PFSK-1 (cell line): ENCODE results near the gene CLIC5.

Experiments used
- FOXP2 ChIP-seq: optimal IDR thresholded peaks from 2 replicates; pipeline ENCODE3; 2011; ENCODE audit warnings: borderline replicate concordance, control low read depth, inconsistent platforms; ENCODE audit not compliant: insufficient read depth; ENCODE audit errors: extremely low read length, extremely low read depth
- POLR2AphosphoS5 ChIP-seq: IDR thresholded peaks from 2 replicates; pipeline ENCODE4 v1.6.1; 2012; ENCODE audit warnings: low read depth, mild to moderate bottlenecking, control low read depth, low read length, moderate library complexity
- REST ChIP-seq, 2 experiments: IDR thresholded peaks; 2 replicates each; pipeline versions ENCODE4 v1.6.1 to v1.8.0; 2011 to 2012; ENCODE audit warnings: low read depth in 2 of 2, low read length in 2 of 2, control low read depth in 1 of 2, inconsistent platforms in 1 of 2, mild to moderate bottlenecking in 1 of 2, moderate library complexity in 1 of 2; ENCODE audit not compliant: insufficient read depth in 1 of 2
- SIN3A ChIP-seq: IDR thresholded peaks from 2 replicates; pipeline ENCODE4 v1.6.1; 2012; ENCODE audit warnings: mild to moderate bottlenecking, low read length, moderate library complexity, borderline replicate concordance; ENCODE audit not compliant: insufficient read depth
- TAF1 ChIP-seq: IDR thresholded peaks from 2 replicates; pipeline ENCODE4 v1.6.1; 2012; ENCODE audit warnings: low read length, control low read depth, borderline replicate concordance; ENCODE audit not compliant: insufficient read depth

The CLIC5 gene

DNA sequence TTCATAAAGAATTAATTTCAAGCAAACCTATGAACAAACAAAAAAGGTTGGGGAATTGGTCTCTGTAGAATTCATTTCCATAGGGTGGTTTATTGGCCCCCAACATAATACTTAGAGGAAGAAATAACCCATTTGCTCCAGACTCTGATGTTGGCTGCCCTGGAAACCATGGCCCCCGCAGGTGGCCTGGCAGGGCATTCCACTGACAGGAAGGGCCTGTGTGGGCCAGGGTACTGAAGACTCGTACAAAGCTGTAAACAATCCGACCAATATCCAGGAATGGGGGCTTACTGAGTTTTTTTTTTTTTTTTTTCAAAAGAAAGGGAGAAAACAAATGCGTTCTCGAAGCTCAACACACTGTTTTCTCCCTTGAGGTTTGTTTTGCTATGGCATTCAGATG is 59.5 kb downstream of the CLIC5 start:
- TF ChIP-seq REST (IDR thresholded peaks at IDR 0.05; ENCODE audit: insufficient read depth in 1 of 2, low read depth in 2 of 2, low read length in 2 of 2): no peak
- no peak for TF ChIP-seq FOXP2
- TF ChIP-seq SIN3A: no peak
- no peak for TF ChIP-seq TAF1
- no peak for TF ChIP-seq POLR2AphosphoS5

GRCh38 chr6:45955597-45955996 is 60.1 kb downstream of the CLIC5 start:
- TF ChIP-seq SIN3A: no peak
- no peak for TF ChIP-seq FOXP2
- no peak for TF ChIP-seq POLR2AphosphoS5

- TF ChIP-seq FOXP2 (no peak), SIN3A (no peak), REST (IDR thresholded peaks at IDR 0.05; ENCODE audit: insufficient read depth in 1 of 2, low read depth in 2 of 2, low read length in 2 of 2) (no peak), POLR2AphosphoS5 (no peak), TAF1 (no peak)
Measured at GRCh38 chr6:45952546-45952945, 63.1 kb downstream of the CLIC5 start.

DNA sequence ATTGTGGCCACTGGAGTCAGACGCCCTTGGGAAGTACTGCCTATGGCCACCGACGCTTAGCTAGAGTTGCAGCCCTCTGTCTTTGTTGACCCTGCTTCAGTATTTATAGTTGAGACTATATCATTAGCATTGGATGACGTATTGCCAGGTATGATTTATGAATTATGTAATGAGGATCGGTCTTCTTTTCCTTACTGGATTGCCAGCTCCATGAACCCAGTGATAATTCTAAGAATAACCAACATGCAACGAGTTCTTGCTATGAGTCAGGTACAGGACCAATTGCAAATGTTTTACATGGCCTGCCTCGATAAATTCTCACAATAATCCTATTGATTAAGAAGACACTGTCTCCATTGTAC is 63.5 kb downstream of the CLIC5 start:
- TF ChIP-seq REST (IDR thresholded peaks at IDR 0.05; ENCODE audit: insufficient read depth in 1 of 2, low read depth in 2 of 2, low read length in 2 of 2) (no peak), TAF1 (no peak), FOXP2 (no peak), POLR2AphosphoS5 (no peak), SIN3A (no peak)

DNA sequence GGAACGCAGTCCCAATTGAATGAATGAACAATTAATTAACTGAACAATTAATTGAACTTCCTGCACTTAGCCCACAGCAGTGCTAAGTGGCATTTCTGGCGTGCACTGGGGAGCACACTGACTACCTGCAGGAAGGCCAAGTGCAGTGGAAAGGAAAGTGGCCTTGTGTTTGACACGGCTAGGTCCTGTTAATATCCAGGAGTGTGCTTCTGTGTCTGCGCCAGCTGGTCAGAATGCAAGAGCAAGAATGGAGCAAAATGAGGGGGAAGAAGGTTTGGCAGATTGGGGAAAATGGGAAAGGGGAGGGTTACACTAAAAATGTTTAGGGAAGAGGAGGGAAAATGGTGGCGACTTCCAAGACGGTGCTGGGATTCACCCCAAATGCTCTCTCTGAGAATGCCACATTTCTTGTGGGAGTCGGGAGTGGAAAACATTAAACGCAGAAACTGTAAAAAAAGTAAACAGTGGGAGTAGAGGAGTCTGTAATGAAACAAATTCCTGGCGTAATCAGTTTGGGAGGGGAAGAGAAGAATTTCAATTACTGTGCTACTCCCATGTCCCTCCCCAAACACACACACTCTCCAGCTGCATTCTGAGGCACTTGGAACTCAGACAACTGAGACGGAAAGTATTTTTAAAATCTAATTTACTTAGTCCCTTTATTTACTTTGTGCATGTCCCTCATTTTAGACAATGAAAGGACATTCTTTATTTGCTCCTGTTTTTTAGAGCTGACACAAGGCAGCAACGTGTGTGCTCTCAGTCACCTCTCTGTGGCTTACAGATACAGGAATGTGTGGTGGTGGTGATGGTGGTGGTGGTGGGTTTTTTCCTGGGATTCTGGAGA is 64.1 kb downstream of the CLIC5 start:
- TF ChIP-seq FOXP2 (no peak), SIN3A (no peak), REST (IDR thresholded peaks at IDR 0.05; ENCODE audit: insufficient read depth in 1 of 2, low read depth in 2 of 2, low read length in 2 of 2) (no peak), POLR2AphosphoS5 (no peak), TAF1 (no peak)
